Measurements from ENCODE around the gene BANP. TPM values are rescaled to one million over a fixed set of nuclear protein-coding genes. Genes with fewer than 3 reads are reported as not detected.
A peak's percentile ranks its signal among the peaks of the same experiment; 100 is the strongest.
"Not testable (repeated sequence)": the region's sequence is repeated elsewhere in the genome, so short reads cannot be mapped to it uniquely, and the experiment has no call there.

Gene BANP
- polyA plus RNA-seq, 1 of the 3 experiments (the other 2 are of a cell fraction): 16.8 TPM

DNA sequence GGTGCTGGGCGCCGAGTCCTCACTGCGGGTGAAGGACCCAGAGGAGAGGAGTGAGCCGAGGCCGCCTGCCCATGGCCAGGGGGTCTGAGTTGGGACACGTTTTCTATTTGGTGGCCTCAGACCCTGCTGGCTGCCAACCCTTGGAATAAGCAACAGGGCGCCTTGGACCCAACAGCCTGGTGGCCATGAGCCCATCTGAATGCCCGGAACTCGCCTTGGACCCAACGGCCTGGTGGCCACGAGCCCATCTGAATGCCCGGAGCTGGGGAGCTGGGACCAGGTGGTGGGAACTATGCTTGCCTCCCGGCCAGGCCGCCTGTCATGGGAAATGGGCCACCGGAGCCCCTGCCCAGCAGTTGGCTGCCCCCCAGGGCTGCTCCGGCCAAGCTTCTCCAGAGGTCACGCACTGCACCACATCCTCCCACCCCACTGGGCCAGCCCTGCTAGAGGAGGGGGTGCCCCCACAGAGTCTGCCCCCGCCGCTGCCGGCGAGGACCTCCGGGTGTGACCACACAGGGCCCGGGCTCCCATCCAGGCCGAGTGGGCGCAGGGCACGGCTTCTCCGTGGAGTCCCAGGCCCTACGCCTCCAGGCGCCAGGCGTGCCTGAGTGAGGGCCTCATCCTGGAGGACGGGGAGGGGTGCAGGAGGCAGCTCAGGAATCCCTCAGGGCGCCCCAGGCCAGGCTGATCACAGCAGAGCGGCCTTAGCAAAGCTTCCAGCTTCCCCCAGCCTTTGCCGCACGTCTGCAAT lies 140.2 kb downstream of the BANP start:
- H3K9me3 ChIP-seq; H3K79me2 ChIP-seq (ENCODE audit: insufficient read depth); H3K9ac ChIP-seq; H3K4me2 ChIP-seq; H2AFZ ChIP-seq (ENCODE audit: low read depth); H4K20me1 ChIP-seq (ENCODE audit: insufficient read depth); H3K9me2 ChIP-seq; H3K4me3 ChIP-seq (ENCODE audit: low read depth in 2 of 2, low read length in 1 of 2); H3K36me3 ChIP-seq (replicated peaks in 1 of 2; ENCODE audit: control insufficient read depth in 1 of 2, insufficient read depth in 2 of 2, low read length in 1 of 2); H3K27me3 ChIP-seq (ENCODE audit: insufficient read depth); H3F3A ChIP-seq (replicated peaks; ENCODE audit: insufficient read depth); CTCF ChIA-PET: not testable (repeated sequence)
- H3K27ac ChIP-seq (ENCODE audit: low read depth in 2 of 2, low read length in 1 of 2): peak overlapping the region in 1 of 2 experiments; percentile 77; a peak in 2 of 4 replicates
- peak; percentile 74 for DNase-seq
- WGBS (ENCODE audit: low lambda C conversion rate): 54% methylated on average over 5 of the region's 35 CpGs
- H3K4me1 ChIP-seq (ENCODE audit: control insufficient read depth in 1 of 2, insufficient read depth in 2 of 2, low read depth in 1 of 2, low read length in 1 of 2): peaks cover 0 to 27% of the 10 kb centered on the region in 2 experiments; a peak in 1 of 4 replicates
- POLR2A ChIA-PET: interaction anchor here (1.0 kb wide), 1 partner anchor 14 kb away, joined by 4 read pairs; no protein-coding TSS in a partner anchor

DNA sequence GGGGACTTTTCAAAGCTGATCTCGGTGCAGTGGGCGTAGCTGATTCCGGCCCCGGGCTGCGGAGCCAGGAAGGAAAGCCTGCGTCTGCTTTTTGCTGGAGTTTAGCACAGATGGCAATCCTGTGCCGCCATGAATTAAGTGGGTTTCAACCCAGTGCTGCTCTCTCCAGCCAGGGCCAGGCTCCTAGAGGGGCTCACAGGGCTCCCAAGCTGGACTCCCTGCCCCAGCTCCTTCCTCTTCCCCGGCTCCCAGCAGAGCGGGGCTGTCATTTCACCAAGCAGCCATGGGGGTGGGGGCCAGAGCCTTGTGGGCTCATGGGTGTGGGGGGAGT lies 140.7 kb downstream of the BANP start:
- Histone ChIP-seq H3K27ac (ENCODE audit: low read depth in 2 of 2, low read length in 1 of 2) (peak overlapping the region in 1 of 2 experiments; percentile 77; a peak in 2 of 4 replicates), H3K4me1 (ENCODE audit: control insufficient read depth in 1 of 2, insufficient read depth in 2 of 2, low read depth in 1 of 2, low read length in 1 of 2) (peaks cover 0 to 27% of the 10 kb centered on the region in 2 experiments; a peak in 1 of 4 replicates)
- peak; percentile 70 for DNase-seq
- H3K4me3 ChIP-seq (ENCODE audit: low read depth in 2 of 2, low read length in 1 of 2); H3K9me2 ChIP-seq; H2AFZ ChIP-seq (ENCODE audit: low read depth); H3K36me3 ChIP-seq (replicated peaks in 1 of 2; ENCODE audit: control insufficient read depth in 1 of 2, insufficient read depth in 2 of 2, low read length in 1 of 2); H3F3A ChIP-seq (replicated peaks; ENCODE audit: insufficient read depth); H3K79me2 ChIP-seq (ENCODE audit: insufficient read depth); CTCF ChIA-PET; H3K9ac ChIP-seq; H3K27me3 ChIP-seq (ENCODE audit: insufficient read depth); H3K4me2 ChIP-seq; H4K20me1 ChIP-seq (ENCODE audit: insufficient read depth); H3K9me3 ChIP-seq: not testable (repeated sequence)
- POLR2A ChIA-PET: interaction anchor here (1.0 kb wide), 1 partner anchor 15 kb away, joined by 4 read pairs; no protein-coding TSS in a partner anchor
- peak; percentile 10; the same call in 1 of the 2 replicates for TF ChIP-seq RAD21 (IDR thresholded peaks at IDR 0.05; ENCODE audit: low read length)
- 77% methylated on average over 9 of the region's 9 CpGs for WGBS (ENCODE audit: low lambda C conversion rate)

DNA sequence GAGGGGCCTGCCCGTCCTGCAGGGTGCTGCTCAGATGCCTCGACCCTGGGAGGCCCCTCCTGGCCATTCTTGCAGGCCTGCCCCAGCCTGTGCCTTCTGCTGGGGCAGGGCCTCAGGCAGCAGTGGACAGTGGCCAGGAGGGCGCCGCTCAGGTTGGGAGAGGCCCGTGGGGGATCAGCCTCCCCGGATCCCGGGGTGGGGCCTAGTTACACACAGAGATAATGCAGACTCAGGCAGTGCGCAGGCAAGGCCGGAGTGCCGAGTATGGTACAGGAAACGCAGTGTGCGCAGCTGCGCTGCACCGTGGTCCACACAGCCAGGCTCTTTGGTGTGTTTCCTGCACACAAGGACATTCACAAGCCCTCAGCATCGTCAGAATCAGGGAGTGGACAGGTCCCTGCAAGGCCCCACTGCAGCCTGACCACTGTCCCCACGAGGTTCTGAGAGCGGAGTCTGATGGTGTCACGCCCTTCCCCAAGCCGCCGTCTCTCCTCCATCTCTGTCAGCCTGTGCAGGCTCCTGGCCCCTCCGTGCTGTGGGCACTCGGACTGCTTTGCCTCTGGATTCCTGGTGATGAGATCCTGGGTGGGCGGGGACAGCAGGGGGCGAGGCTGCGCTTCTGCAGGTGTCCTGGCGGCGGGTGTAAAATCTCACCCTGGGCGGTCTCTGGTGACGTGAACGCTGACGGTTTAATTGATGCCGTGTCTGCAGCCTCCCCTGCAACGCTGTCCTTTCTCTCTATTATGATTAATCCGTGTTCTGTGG lies 141.7 kb downstream of the BANP start:
- DNase-seq; H3K79me2 ChIP-seq (ENCODE audit: insufficient read depth); H3K4me3 ChIP-seq (ENCODE audit: low read depth in 2 of 2, low read length in 1 of 2); H3K36me3 ChIP-seq (replicated peaks in 1 of 2; ENCODE audit: control insufficient read depth in 1 of 2, insufficient read depth in 2 of 2, low read length in 1 of 2); H3K27me3 ChIP-seq (ENCODE audit: insufficient read depth); H3K9me3 ChIP-seq; H2AFZ ChIP-seq (ENCODE audit: low read depth); POLR2A ChIA-PET; H3K9ac ChIP-seq; H3K9me2 ChIP-seq; H4K20me1 ChIP-seq (ENCODE audit: insufficient read depth); H3F3A ChIP-seq (replicated peaks; ENCODE audit: insufficient read depth); H3K4me2 ChIP-seq: not testable (repeated sequence)
- 89% methylated on average over 16 of the region's 34 CpGs for WGBS (ENCODE audit: low lambda C conversion rate)
- Histone ChIP-seq H3K4me1 (ENCODE audit: control insufficient read depth in 1 of 2, insufficient read depth in 2 of 2, low read depth in 1 of 2, low read length in 1 of 2) (peaks cover 0 to 27% of the 10 kb centered on the region in 2 experiments; a peak in 1 of 4 replicates), H3K27ac (ENCODE audit: low read depth in 2 of 2, low read length in 1 of 2) (peak overlapping the region in 1 of 2 experiments; percentile 77; a peak in 1 of 4 replicates)
- CTCF ChIA-PET: interaction anchor here (2.0 kb wide), 1 partner anchor 345 kb away, joined by 4 read pairs; no protein-coding TSS in a partner anchor

GRCh38 chr16:88093556-88094252 lies 142.5 kb downstream of the BANP start:
- 77% methylated on average over 15 of the region's 25 CpGs for WGBS (ENCODE audit: low lambda C conversion rate)
- H3K79me2 ChIP-seq (ENCODE audit: insufficient read depth); H3K9me3 ChIP-seq; H3K4me2 ChIP-seq; H3K27me3 ChIP-seq (ENCODE audit: insufficient read depth); H3K4me3 ChIP-seq (ENCODE audit: low read depth in 2 of 2, low read length in 1 of 2); H2AFZ ChIP-seq (ENCODE audit: low read depth); H3F3A ChIP-seq (replicated peaks; ENCODE audit: insufficient read depth); H4K20me1 ChIP-seq (ENCODE audit: insufficient read depth); H3K9me2 ChIP-seq; H3K36me3 ChIP-seq (replicated peaks in 1 of 2; ENCODE audit: control insufficient read depth in 1 of 2, insufficient read depth in 2 of 2, low read length in 1 of 2); H3K9ac ChIP-seq; POLR2A ChIA-PET: not testable (repeated sequence)
- CTCF ChIA-PET: interaction anchor here (2.0 kb wide), 1 partner anchor 344 kb away, joined by 4 read pairs; no protein-coding TSS in a partner anchor
- H3K4me1 ChIP-seq (ENCODE audit: control insufficient read depth in 1 of 2, insufficient read depth in 2 of 2, low read depth in 1 of 2, low read length in 1 of 2): peaks cover 0 to 27% of the 10 kb centered on the region in 2 experiments; a peak in 1 of 4 replicates
- DNase-seq: peak; percentile 65
- peak overlapping the region in 1 of 2 experiments; percentile 39; a peak in 1 of 4 replicates for H3K27ac ChIP-seq (ENCODE audit: low read depth in 2 of 2, low read length in 1 of 2)

GRCh38 chr16:88094253-88094575 lies 143.0 kb downstream of the BANP start:
- H3K9ac ChIP-seq; H3K9me2 ChIP-seq; POLR2A ChIA-PET; H3K4me2 ChIP-seq; H3F3A ChIP-seq (replicated peaks; ENCODE audit: insufficient read depth); H4K20me1 ChIP-seq (ENCODE audit: insufficient read depth); H3K27me3 ChIP-seq (ENCODE audit: insufficient read depth); H3K79me2 ChIP-seq (ENCODE audit: insufficient read depth); H3K4me3 ChIP-seq (ENCODE audit: low read depth in 2 of 2, low read length in 1 of 2); H3K36me3 ChIP-seq (replicated peaks in 1 of 2; ENCODE audit: control insufficient read depth in 1 of 2, insufficient read depth in 2 of 2, low read length in 1 of 2); H3K9me3 ChIP-seq; H2AFZ ChIP-seq (ENCODE audit: low read depth); DNase-seq: not testable (repeated sequence)
- WGBS (ENCODE audit: low lambda C conversion rate): 87% methylated on average over 16 of the region's 17 CpGs
- Histone ChIP-seq H3K4me1 (ENCODE audit: control insufficient read depth in 1 of 2, insufficient read depth in 2 of 2, low read depth in 1 of 2, low read length in 1 of 2) (peaks cover 0 to 30% of the 10 kb centered on the region in 2 experiments; a peak in 1 of 4 replicates), H3K27ac (ENCODE audit: low read depth in 2 of 2, low read length in 1 of 2) (peak overlapping the region in 1 of 2 experiments; percentile 34; a peak in 1 of 4 replicates)
- CTCF ChIA-PET: interaction anchor here (2.0 kb wide), 1 partner anchor 343 kb away, joined by 4 read pairs; no protein-coding TSS in a partner anchor
